WTC11 (cell line): ENCODE measurements around the gene GNG14. TPM values are rescaled to one million over a fixed set of nuclear protein-coding genes. Genes with fewer than 3 reads are reported as not detected.

Source experiments
- ATAC-seq: fragments of 200-7000 bp; cut with Tn5 transposase; 2 replicates; pipeline ENCODE4 v1.10.0; 2021; ENCODE audit warnings: mild to moderate bottlenecking, moderate library complexity
- CTCF ChIA-PET: fragments of 300-600 bp; sonication (Branson Sonifier 250); formaldehyde crosslinking; loops from one replicate; lab custom pipeline; 2021; ENCODE audit warnings: antibody characterized with exemption; lab: Charles Lee
- POLR2A ChIA-PET: fragments of 350-600 bp; sonication (Branson Sonifier 250); formaldehyde crosslinking; loops from one replicate; lab custom pipeline; 2021; ENCODE audit warnings: antibody characterized with exemption; lab: Charles Lee
- DNase-seq: peaks from one replicate; pipeline ENCODE4 v3.0.0; 2021; ENCODE audit warnings: low spot score
- H3K27ac Mint-ChIP-seq: 2 replicates; pipeline ENCODE4 v1.8.0; 2021; ENCODE audit warnings: mixed read lengths
- H3K27me3 Mint-ChIP-seq: 2 replicates; pipeline ENCODE4 v1.8.0; 2021; ENCODE audit warnings: low read depth, mild to moderate bottlenecking, moderate library complexity, mixed read lengths
- H3K36me3 Mint-ChIP-seq: 2 replicates; pipeline ENCODE4 v1.8.0; 2021; ENCODE audit warnings: mixed read lengths
- H3K4me1 Mint-ChIP-seq: 2 replicates; pipeline ENCODE4 v1.8.0; 2022; ENCODE audit warnings: mixed read lengths
- H3K4me3 Mint-ChIP-seq: 2 replicates; pipeline ENCODE4 v1.8.0; 2021; ENCODE audit warnings: mild to moderate bottlenecking, moderate library complexity, mixed read lengths
- H3K9me3 Mint-ChIP-seq: 2 replicates; pipeline ENCODE4 v1.8.0; 2021; ENCODE audit warnings: mixed read lengths
- ARID4B ChIP-seq: sonication (generic); formaldehyde crosslinking; IDR thresholded peaks from 2 replicates; pipeline ENCODE4 v1.8.0; 2023; ENCODE audit warnings: missing genetic modification reagents, mild to moderate bottlenecking, borderline replicate concordance
- CREM ChIP-seq: sonication (generic); formaldehyde crosslinking; IDR thresholded peaks from 2 replicates; pipeline ENCODE4 v1.8.1; 2022; ENCODE audit warnings: mild to moderate bottlenecking, missing genetic modification reagents, moderate library complexity
- E2F4 ChIP-seq: sonication (generic); formaldehyde crosslinking; IDR thresholded peaks from 2 replicates; pipeline ENCODE4 v1.8.1; 2022; ENCODE audit warnings: low read depth, mild to moderate bottlenecking, moderate library complexity, missing genetic modification reagents, borderline replicate concordance
- FOXP1 ChIP-seq: sonication (generic); formaldehyde crosslinking; IDR thresholded peaks from 2 replicates; pipeline ENCODE4 v1.8.0; 2022; ENCODE audit warnings: missing genetic modification reagents, mild to moderate bottlenecking, moderate library complexity, borderline replicate concordance
- GTF2I ChIP-seq: fragments of 250-450 bp; sonication (Bioruptor Pico); conservative IDR thresholded peaks from 2 replicates; pipeline ENCODE4 v1.4.0; 2021; ENCODE audit warnings: mild to moderate bottlenecking
- IRF2 ChIP-seq: sonication (generic); formaldehyde crosslinking; IDR thresholded peaks from 2 replicates; pipeline ENCODE4 v1.8.0; 2022; ENCODE audit warnings: low read depth, missing genetic modification reagents, borderline replicate concordance
- PRDM15 ChIP-seq: sonication (generic); formaldehyde crosslinking; IDR thresholded peaks from 2 replicates; pipeline ENCODE4 v1.8.0; 2022; ENCODE audit warnings: missing genetic modification reagents
- RELA ChIP-seq: sonication (generic); formaldehyde crosslinking; IDR thresholded peaks from 2 replicates; pipeline ENCODE4 v1.8.1; 2022; ENCODE audit warnings: missing genetic modification reagents, mild to moderate bottlenecking, borderline replicate concordance
- SOX15 ChIP-seq: fragments of 250-450 bp; sonication (Bioruptor Pico); IDR thresholded peaks from 2 replicates; pipeline ENCODE4 v1.9.0; 2021; ENCODE audit warnings: mild to moderate bottlenecking
- ZNF425 ChIP-seq: fragments of 250-450 bp; sonication (Bioruptor Pico); conservative IDR thresholded peaks from 2 replicates; pipeline ENCODE4 v1.9.0; 2021; ENCODE audit warnings: mild to moderate bottlenecking
- ZNF671 ChIP-seq: fragments of 250-450 bp; sonication (Bioruptor Pico); IDR thresholded peaks from 2 replicates; pipeline ENCODE4 v1.8.0; 2021; ENCODE audit warnings: mild to moderate bottlenecking
- ZSCAN18 ChIP-seq: fragments of 250-450 bp; sonication (Bioruptor Pico); IDR thresholded peaks from 2 replicates; pipeline ENCODE4 v2.1.2; 2022; ENCODE audit warnings: mild to moderate bottlenecking, moderate library complexity
- total RNA-seq: library from RNA; stranded (reverse); gene quantifications from 3 replicates; pipeline ENCODE4 v1.2.3, GENCODE V29; 2021

GNG14 gene
- total RNA-seq, 1 experiment from 2014 or later: not detected

- no peak for TF ChIP-seq RELA (CRISPR knock-in tag)
- TF ChIP-seq E2F4 (CRISPR knock-in tag): no peak
- TF ChIP-seq PRDM15 (CRISPR knock-in tag): no peak
- no peak for TF ChIP-seq FOXP1 (CRISPR knock-in tag)
Observed at GRCh38 chr19:12705654-12706331, 18.0 kb downstream of the GNG14 start (continued).

GRCh38 chr19:12706332-12706718 is 18.5 kb downstream of the GNG14 start:
- no peak for DNase-seq
- no peak for ATAC-seq
- H3K27me3 Mint-ChIP-seq: no peaks in the 10 kb centered on the region; the same call in 1 of the 2 replicates
- H3K36me3 Mint-ChIP-seq: peaks cover 74% of the 10 kb centered on the region
- H3K9me3 Mint-ChIP-seq: no peaks in the 10 kb centered on the region
- no peak for TF ChIP-seq ARID4B (CRISPR knock-in tag)
- no peak for TF ChIP-seq ZNF671
- no peak for TF ChIP-seq ZSCAN18
- TF ChIP-seq CREM (CRISPR knock-in tag): no peak
- CTCF ChIA-PET: no interaction called here
- H3K4me1 Mint-ChIP-seq: peaks cover 4% of the 10 kb centered on the region
- H3K4me3 Mint-ChIP-seq: no peak overlapping the region
- no peak overlapping the region for H3K27ac Mint-ChIP-seq
- POLR2A ChIA-PET: no interaction called here

- TF ChIP-seq IRF2 (CRISPR knock-in tag) (no peak), ARID4B (CRISPR knock-in tag) (no peak), ZNF425 (CRISPR knock-in tag) (no peak), GTF2I (no peak), CREM (CRISPR knock-in tag) (no peak), SOX15 (CRISPR knock-in tag) (no peak)
- Mint-ChIP-seq H3K36me3 (peaks cover 68% of the 10 kb centered on the region), H3K4me1 (no peaks in the 10 kb centered on the region), H3K4me3 (no peak overlapping the region), H3K27ac (no peak overlapping the region), H3K9me3 (no peaks in the 10 kb centered on the region), H3K27me3 (no peaks in the 10 kb centered on the region)
- DNase-seq (no peak), ATAC-seq (no peak)
- ChIA-PET POLR2A (no interaction called here), CTCF (interaction anchor here (0.6 kb wide), 1 partner anchor 30 kb away, joined by 4 read pairs; no protein-coding TSS in a partner anchor)
Observed at GRCh38 chr19:12708641-12709040, 20.8 kb downstream of the GNG14 start.
